ENCODE results near the gene ASPM.

DNA sequence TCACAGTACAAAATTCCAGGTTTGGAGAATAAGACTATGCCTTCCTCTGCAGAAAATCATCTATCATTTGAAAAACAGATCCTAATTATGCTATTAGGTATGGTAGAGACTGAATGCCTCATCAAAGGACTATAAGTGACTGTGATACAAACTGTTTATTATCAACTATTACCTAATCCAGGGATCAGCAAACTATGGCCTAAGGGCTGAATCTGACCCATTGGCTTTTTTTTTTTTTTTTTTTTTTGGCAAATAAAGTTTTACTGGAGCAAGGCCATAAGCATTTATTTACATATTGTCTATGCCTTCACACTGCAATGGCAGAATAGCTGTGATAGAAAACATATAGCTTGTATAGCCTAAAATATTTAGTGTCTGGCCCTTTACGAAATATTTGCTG is 4.7 kb upstream of the ASPM start:
- TF ChIP-seq, protein P1, sequence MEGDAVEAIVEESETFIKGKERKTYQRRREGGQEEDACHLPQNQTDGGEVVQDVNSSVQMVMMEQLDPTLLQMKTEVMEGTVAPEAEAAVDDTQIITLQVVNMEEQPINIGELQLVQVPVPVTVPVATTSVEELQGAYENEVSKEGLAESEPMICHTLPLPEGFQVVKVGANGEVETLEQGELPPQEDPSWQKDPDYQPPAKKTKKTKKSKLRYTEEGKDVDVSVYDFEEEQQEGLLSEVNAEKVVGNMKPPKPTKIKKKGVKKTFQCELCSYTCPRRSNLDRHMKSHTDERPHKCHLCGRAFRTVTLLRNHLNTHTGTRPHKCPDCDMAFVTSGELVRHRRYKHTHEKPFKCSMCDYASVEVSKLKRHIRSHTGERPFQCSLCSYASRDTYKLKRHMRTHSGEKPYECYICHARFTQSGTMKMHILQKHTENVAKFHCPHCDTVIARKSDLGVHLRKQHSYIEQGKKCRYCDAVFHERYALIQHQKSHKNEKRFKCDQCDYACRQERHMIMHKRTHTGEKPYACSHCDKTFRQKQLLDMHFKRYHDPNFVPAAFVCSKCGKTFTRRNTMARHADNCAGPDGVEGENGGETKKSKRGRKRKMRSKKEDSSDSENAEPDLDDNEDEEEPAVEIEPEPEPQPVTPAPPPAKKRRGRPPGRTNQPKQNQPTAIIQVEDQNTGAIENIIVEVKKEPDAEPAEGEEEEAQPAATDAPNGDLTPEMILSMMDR (IDR thresholded peaks at IDR 0.05 in 8 of 11, conservative IDR thresholded peaks at IDR 0.05 in 3 of 11), result no peak
- no peak for TF ChIP-seq POLR2AphosphoS5 (IDR thresholded peaks at IDR 0.05)
- TF ChIP-seq POLR2A (IDR thresholded peaks at IDR 0.05), result no peak
